Loucy (cell line): ENCODE results near the gene CROCC2.

ENCODE experiments used
- H2AFZ ChIP-seq: fragments of 200-600 bp; sonication (generic); 2 replicates; pipeline ENCODE4 v1.6.0; 2016; ENCODE audit warnings: antibody characterized with exemption, mild to moderate bottlenecking, low read length, moderate library complexity
- H3F3A ChIP-seq: fragments of 200-600 bp; 2 replicates; pipeline ENCODE4 v1.6.0; 2016; ENCODE audit warnings: antibody characterized with exemption, low read depth, mild to moderate bottlenecking
- H3K27me3 ChIP-seq: fragments of 200-600 bp; sonication (generic); 2 replicates; pipeline ENCODE4 v1.6.1; 2014; ENCODE audit warnings: low read length, mild to moderate bottlenecking; ENCODE audit not compliant: insufficient read depth, poor library complexity, severe bottlenecking
- H3K36me3 ChIP-seq: fragments of 200-600 bp; sonication (generic); 2 replicates; pipeline ENCODE4 v1.6.1; 2016; ENCODE audit warnings: low read length; ENCODE audit not compliant: insufficient read depth
- H3K4me1 ChIP-seq: fragments of 200-600 bp; sonication (generic); 2 replicates; pipeline ENCODE4 v1.5.1; 2014; ENCODE audit warnings: low read length, mild to moderate bottlenecking; ENCODE audit not compliant: insufficient read depth, poor library complexity, severe bottlenecking
- H3K4me2 ChIP-seq: fragments of 200-600 bp; sonication (generic); 2 replicates; pipeline ENCODE4 v1.6.0; 2014; ENCODE audit warnings: antibody characterized with exemption, low read length, low read depth, mild to moderate bottlenecking; ENCODE audit not compliant: poor library complexity, severe bottlenecking
- H3K4me3 ChIP-seq: fragments of 200-600 bp; sonication (generic); 2 replicates; pipeline ENCODE4 v1.5.1; 2014; ENCODE audit warnings: low read length, mild to moderate bottlenecking, mixed read lengths; ENCODE audit not compliant: poor library complexity, severe bottlenecking
- H3K79me2 ChIP-seq: fragments of 200-600 bp; sonication (generic); 2 replicates; pipeline ENCODE4 v1.6.1; 2014; ENCODE audit warnings: low read length; ENCODE audit not compliant: insufficient read depth
- H3K9ac ChIP-seq: fragments of 200-600 bp; sonication (generic); 2 replicates; pipeline ENCODE4 v1.6.0; 2014; ENCODE audit warnings: mild to moderate bottlenecking, low read depth, low read length, moderate library complexity; ENCODE audit not compliant: poor library complexity, severe bottlenecking
- H3K9me2 ChIP-seq: fragments of 200-600 bp; sonication (generic); replicated peaks from 2 replicates; pipeline ENCODE4 v1.6.1; 2016; ENCODE audit warnings: low read depth, low read length, mixed read lengths
- H3K9me3 ChIP-seq: fragments of 200-600 bp; sonication (generic); 2 replicates; pipeline ENCODE4 v1.6.1; 2014; ENCODE audit warnings: mild to moderate bottlenecking, antibody characterized with exemption, low read length, low read depth; ENCODE audit not compliant: insufficient read depth
- H4K20me1 ChIP-seq: fragments of 200-600 bp; sonication (generic); 2 replicates; pipeline ENCODE4 v1.6.0; 2014; ENCODE audit warnings: antibody characterized with exemption, low read length, mild to moderate bottlenecking; ENCODE audit not compliant: insufficient read depth, poor library complexity, severe bottlenecking
- EZH2phosphoT487 ChIP-seq: fragments of 200-600 bp; IDR thresholded peaks from 2 replicates; pipeline ENCODE4 v1.6.1; 2018; ENCODE audit warnings: antibody characterized with exemption, mild to moderate bottlenecking, moderate library complexity, borderline replicate concordance
- TF ChIP-seq, protein P1 (sequence below): fragments of 200-600 bp; sonication (generic); conservative IDR thresholded peaks from 2 replicates; pipeline ENCODE4 v1.5.1; 2014; ENCODE audit warnings: mild to moderate bottlenecking, antibody characterized with exemption, low read length

CROCC2 gene

DNA sequence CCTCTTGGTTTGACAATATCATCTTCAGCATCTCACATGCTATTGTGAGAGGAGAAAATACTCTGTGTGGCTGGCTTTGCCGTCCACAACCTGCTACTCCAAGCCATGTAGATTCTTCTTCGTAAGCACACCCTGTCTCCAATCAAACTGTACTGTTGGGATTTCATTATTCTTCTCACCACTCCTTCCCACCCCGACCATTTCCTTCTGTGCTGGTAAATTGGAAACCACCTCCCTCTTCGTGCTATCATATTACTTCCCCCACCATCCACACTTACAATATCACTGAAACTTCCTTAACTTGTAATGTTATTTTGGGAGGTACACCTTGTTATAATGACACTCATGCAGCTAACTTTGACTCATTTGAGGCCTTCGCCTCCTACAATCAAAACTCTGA, 40.7 kb upstream of the CROCC2 start:
- Histone ChIP-seq H3K4me3 (no peak overlapping the region), H3K36me3 (no peaks in the 10 kb centered on the region), H3K9me2 (no peaks in the 10 kb centered on the region), H3K9ac (no peak overlapping the region), H3F3A (no peaks in the 10 kb centered on the region), H3K79me2 (no peaks in the 10 kb centered on the region), H2AFZ (no peak overlapping the region), H3K4me1 (no peaks in the 10 kb centered on the region), H3K27me3 (no peaks in the 10 kb centered on the region), H3K9me3 (no peaks in the 10 kb centered on the region), H4K20me1 (no peaks in the 10 kb centered on the region), H3K4me2 (no peak overlapping the region)
- TF ChIP-seq, protein P1, sequence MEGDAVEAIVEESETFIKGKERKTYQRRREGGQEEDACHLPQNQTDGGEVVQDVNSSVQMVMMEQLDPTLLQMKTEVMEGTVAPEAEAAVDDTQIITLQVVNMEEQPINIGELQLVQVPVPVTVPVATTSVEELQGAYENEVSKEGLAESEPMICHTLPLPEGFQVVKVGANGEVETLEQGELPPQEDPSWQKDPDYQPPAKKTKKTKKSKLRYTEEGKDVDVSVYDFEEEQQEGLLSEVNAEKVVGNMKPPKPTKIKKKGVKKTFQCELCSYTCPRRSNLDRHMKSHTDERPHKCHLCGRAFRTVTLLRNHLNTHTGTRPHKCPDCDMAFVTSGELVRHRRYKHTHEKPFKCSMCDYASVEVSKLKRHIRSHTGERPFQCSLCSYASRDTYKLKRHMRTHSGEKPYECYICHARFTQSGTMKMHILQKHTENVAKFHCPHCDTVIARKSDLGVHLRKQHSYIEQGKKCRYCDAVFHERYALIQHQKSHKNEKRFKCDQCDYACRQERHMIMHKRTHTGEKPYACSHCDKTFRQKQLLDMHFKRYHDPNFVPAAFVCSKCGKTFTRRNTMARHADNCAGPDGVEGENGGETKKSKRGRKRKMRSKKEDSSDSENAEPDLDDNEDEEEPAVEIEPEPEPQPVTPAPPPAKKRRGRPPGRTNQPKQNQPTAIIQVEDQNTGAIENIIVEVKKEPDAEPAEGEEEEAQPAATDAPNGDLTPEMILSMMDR = no peak
- no peak for TF ChIP-seq EZH2phosphoT487

DNA sequence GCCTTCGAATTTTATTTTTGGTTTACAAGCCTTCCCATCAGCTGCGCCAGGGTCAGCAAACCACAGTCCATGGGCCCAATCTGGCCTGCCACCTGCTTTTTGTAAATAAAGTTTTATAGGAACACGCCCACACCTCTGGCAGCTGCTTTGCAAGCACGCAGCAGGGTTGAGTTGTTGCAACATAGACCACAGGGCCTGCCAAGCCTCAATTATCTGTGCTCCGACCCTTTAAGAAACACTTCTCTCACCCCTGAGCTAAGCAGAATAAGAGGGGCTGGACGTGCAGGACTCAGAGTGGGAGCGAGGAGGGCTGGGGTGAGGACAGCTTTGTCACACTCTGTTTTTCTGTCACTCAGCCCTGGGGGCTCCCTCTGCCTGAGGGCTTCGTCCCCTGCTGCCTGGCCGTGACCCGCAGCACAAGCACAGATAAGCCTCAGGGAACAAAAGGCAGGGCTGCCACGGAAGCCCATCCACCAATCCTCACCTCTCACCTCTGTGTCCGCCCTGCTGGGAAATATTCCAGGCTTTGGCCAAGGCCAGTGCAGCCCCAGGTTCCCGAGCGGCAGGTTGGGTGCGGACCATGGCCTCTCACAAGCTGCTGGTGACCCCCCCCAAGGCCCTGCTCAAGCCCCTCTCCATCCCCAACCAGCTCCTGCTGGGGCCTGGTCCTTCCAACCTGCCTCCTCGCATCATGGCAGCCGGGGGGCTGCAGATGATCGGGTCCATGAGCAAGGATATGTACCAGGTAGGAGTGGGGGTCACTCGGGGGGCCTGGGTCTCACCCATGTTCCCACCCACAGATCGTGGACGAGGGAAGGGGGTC, 37.6 kb upstream of the CROCC2 start, which contains the start of gene AGXT:
Gene AGXT (plus strand): TSS at position 539 of the 823 bp plus-strand sequence. CDS start 42 bp downstream, at position 581.
- no peak within 1 kb of the TSS for H3K4me3 ChIP-seq
- no peaks in the 10 kb centered on the region for H3K4me1 ChIP-seq
- no peaks in the 10 kb centered on the region for H3K27me3 ChIP-seq
- no peak for TF ChIP-seq EZH2phosphoT487
- TF ChIP-seq, protein P1 = no peak
- no peak within 1 kb of the TSS for H2AFZ ChIP-seq
- no peak within 1 kb of the TSS for H3K9ac ChIP-seq
- no peaks in the 10 kb centered on the region for H4K20me1 ChIP-seq
- H3K36me3 ChIP-seq = no peaks in the 10 kb centered on the region
- no peaks in the 10 kb centered on the region for H3K9me2 ChIP-seq
- no peaks in the 10 kb centered on the region for H3K79me2 ChIP-seq
- no peaks in the 10 kb centered on the region; the same call in 1 of the 2 replicates for H3K9me3 ChIP-seq
- no peaks in the 10 kb centered on the region for H3F3A ChIP-seq
- H3K4me2 ChIP-seq = no peak within 1 kb of the TSS

DNA sequence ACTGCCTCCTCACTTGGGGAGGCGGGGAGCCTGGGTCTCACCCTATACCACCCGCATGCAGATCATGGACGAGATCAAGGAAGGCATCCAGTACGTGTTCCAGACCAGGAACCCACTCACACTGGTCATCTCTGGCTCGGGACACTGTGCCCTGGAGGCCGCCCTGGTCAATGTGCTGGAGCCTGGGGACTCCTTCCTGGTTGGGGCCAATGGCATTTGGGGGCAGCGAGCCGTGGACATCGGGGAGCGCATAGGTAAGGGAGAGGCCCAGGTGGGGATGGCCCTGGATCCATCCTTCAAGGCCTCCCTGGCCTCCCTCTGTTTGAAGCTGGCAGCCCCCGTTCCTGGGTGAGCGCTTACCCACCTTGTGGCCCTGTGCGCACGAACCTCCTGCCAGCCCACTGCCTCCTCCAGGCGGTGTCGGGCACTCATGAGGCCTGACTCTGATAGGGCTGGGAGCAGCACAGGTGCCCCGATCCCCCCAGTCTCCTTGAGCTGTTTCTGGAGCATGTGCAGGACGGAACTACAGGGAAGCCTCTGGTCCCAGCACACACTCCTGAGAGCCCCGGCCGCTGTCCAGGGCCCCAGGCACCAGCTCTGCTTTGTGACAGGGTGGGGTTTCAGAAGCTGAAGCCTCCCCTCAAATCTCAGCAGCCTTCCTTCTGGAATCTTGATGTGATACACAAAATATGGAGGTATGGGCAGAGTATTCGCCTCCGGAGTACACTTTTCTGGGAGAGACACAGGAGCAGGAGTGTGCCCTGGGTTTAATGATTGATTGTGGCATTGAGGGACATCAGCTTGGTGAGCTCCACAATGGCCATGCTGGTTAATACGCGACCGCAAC, 36.8 kb upstream of the CROCC2 start:
- Histone ChIP-seq H3F3A (no peaks in the 10 kb centered on the region), H3K9me2 (no peaks in the 10 kb centered on the region), H4K20me1 (no peaks in the 10 kb centered on the region), H3K36me3 (no peaks in the 10 kb centered on the region), H3K4me3 (no peak overlapping the region), H3K9me3 (no peaks in the 10 kb centered on the region; the same call in 1 of the 2 replicates), H3K4me2 (no peak overlapping the region), H2AFZ (no peak overlapping the region), H3K4me1 (no peaks in the 10 kb centered on the region), H3K79me2 (no peaks in the 10 kb centered on the region), H3K27me3 (no peaks in the 10 kb centered on the region), H3K9ac (no peak overlapping the region)
- no peak for TF ChIP-seq EZH2phosphoT487
- TF ChIP-seq, protein P1 = no peak
